Smooth muscle cell of the umbilical artery (primary cell): ENCODE data around the gene ZBBX. TPM values are rescaled to one million over a fixed set of nuclear protein-coding genes. Genes with fewer than 3 reads are reported as not detected.

ENCODE experiments used
- total RNA-seq: library from RNA; depleted of rRNA; stranded (reverse); fragments of >200 nt; gene quantifications from 2 replicates; pipeline ENCODE4 v1.2.3, GENCODE V29; 2014

Gene ZBBX, protein sequence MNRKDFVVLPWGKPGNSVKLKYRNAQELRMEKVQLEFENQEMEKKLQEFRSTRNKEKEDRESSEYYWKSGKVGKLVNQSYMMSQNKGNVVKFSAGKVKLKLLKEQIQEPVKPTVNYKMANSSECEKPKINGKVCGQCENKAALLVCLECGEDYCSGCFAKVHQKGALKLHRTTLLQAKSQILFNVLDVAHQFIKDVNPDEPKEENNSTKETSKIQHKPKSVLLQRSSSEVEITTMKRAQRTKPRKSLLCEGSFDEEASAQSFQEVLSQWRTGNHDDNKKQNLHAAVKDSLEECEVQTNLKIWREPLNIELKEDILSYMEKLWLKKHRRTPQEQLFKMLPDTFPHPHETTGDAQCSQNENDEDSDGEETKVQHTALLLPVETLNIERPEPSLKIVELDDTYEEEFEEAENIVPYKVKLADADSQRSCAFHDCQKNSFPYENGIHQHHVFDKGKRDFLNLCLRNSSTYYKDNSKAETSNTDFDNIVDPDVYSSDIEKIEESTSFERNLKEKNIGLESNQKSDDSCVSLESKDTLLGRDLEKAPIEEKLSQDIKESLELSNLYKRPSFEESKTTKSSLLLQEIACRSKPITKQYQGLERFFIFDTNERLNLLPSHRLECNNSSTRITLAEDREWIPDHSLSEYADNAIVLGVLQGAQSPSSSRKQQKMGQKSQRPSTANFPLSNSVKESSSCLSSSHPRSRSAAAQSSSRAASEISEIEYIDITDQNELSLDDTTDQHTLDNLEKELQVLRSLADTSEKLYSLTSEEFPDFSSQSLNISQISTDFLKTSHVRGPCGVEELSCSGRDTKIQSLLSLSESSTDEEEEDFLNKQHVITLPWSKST
- total RNA-seq, result under 0.01 and 0.32 TPM in 2 replicates

DNA sequence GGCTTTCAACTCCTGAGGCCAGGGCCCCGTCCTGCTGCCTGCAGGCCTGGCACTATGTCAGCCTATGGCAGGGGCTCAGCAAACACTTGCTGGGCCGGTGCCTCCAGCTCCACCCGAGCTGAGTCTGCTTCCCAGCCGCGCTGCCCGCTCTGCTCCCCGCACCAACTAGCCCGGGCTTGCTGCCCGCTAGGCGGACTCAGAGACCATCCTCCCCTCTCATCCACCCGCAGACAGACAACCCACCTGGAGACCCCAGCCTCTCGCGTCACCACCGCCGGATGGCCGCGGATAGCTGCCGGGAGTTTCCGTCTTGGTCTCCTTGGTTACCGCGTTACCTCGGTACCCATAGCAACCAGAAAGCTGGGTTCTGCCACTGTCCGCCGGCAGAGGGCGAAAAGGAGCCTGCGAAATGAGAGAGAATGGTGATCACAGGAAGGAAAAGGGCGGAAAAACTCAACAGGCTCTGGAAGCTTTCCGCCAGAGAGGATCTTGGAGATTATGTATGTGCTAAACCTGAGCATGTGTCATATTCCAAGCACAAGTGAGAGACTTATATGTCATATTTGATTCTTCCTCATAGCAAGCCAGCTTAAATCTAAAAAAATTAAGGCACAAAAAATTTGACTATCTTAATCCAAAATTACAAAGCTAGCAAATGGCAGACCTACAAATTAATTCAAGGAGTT lies at the start of gene ZBBX:
ZBBX (minus strand) TSS at position 294 of the 686 bp plus-strand sequence. CDS start 7,396 bp downstream, outside the sequence.

Other genes starting within 250 kb of the ZBBX start
- not detected in 2 replicates for gene SERPINI2, start 93.7 kb upstream of the ZBBX start, total RNA-seq